NB4 (cell line): ENCODE data around the gene CBX2.

Source experiments
- DNase-seq: peaks from one replicate; pipeline ENCODE4 v3.0.0; 2010; ENCODE audit warnings: low read depth
- H3K4me3 ChIP-seq: one replicate; pipeline ENCODE4 v1.5.1; 2011; ENCODE audit warnings: mild to moderate bottlenecking, low read depth, low read length, moderate library complexity
- MYC ChIP-seq: IDR thresholded peaks from 2 replicates; pipeline ENCODE4 v1.6.1; 2011; ENCODE audit warnings: low read depth, low read length
- POLR2A ChIP-seq: IDR thresholded peaks from 2 replicates; pipeline ENCODE4 v1.6.1; 2011; ENCODE audit warnings: mild to moderate bottlenecking; ENCODE audit not compliant: insufficient read length; ENCODE audit errors: extremely low read depth
- TF ChIP-seq, protein P1 (sequence below): IDR thresholded peaks from 2 replicates; pipeline ENCODE4 v1.6.1; 2011; ENCODE audit warnings: low read depth, low read length
- TF ChIP-seq, protein P2 (sequence below): IDR thresholded peaks from one replicate; pipeline ENCODE4 v1.5.1; 2012; ENCODE audit warnings: low read depth, low read length

The CBX2 gene

DNA sequence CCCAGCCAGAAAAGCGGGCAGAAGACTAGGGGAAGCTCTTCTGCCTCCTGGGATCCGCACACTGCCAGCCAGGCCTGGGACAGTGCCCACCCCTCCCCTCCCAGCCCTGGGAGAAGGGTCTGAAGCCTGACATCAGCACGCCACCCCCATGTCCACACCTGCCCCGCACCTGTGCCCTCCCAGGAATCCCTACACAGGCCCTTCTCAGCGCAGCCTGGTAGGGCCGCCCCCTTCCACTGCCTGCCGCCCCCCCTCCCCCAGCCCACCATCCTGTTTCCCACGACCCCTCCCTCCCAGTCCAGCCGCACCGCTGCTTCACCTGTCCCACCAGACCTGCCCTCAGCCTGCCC is 36.6 kb upstream of the CBX2 start:
- no peak overlapping the region for H3K4me3 ChIP-seq
- DNase-seq: no peak
- TF ChIP-seq, protein P1, sequence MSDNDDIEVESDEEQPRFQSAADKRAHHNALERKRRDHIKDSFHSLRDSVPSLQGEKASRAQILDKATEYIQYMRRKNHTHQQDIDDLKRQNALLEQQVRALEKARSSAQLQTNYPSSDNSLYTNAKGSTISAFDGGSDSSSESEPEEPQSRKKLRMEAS: no peak
- TF ChIP-seq POLR2A (no peak), MYC (no peak)
- TF ChIP-seq, protein P2, sequence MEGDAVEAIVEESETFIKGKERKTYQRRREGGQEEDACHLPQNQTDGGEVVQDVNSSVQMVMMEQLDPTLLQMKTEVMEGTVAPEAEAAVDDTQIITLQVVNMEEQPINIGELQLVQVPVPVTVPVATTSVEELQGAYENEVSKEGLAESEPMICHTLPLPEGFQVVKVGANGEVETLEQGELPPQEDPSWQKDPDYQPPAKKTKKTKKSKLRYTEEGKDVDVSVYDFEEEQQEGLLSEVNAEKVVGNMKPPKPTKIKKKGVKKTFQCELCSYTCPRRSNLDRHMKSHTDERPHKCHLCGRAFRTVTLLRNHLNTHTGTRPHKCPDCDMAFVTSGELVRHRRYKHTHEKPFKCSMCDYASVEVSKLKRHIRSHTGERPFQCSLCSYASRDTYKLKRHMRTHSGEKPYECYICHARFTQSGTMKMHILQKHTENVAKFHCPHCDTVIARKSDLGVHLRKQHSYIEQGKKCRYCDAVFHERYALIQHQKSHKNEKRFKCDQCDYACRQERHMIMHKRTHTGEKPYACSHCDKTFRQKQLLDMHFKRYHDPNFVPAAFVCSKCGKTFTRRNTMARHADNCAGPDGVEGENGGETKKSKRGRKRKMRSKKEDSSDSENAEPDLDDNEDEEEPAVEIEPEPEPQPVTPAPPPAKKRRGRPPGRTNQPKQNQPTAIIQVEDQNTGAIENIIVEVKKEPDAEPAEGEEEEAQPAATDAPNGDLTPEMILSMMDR: no peak

GRCh38 chr17:79741751-79742588 is 36.0 kb upstream of the CBX2 start:
- H3K4me3 ChIP-seq: no peak overlapping the region
- TF ChIP-seq POLR2A: no peak
- TF ChIP-seq, protein P1: no peak
- TF ChIP-seq, protein P2: peak; percentile 90

DNA sequence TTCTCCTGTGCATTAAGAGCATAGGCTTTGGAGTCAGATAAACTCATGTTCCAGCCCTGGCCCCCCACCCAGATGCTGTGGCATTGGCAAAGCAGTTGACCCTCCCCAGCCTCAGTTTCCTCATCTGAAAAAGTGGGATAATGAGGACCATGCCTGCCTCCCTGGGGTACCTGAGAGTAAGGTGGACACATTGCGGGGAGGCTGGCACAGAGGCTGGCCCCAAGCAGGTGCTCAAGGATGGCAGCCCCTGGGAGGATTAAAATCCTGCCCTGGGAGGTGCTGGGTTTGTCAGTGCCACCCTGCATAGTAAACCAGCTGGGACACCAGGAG is 35.4 kb upstream of the CBX2 start:
- TF ChIP-seq MYC (no peak), POLR2A (no peak)
- TF ChIP-seq, protein P2: no peak
- TF ChIP-seq, protein P1: no peak
- no peak for DNase-seq
- H3K4me3 ChIP-seq: no peak overlapping the region

More at GRCh38 chr17:79741751-79742588, 36.0 kb upstream of the CBX2 start:
- DNase-seq: peak; percentile 77

DNA sequence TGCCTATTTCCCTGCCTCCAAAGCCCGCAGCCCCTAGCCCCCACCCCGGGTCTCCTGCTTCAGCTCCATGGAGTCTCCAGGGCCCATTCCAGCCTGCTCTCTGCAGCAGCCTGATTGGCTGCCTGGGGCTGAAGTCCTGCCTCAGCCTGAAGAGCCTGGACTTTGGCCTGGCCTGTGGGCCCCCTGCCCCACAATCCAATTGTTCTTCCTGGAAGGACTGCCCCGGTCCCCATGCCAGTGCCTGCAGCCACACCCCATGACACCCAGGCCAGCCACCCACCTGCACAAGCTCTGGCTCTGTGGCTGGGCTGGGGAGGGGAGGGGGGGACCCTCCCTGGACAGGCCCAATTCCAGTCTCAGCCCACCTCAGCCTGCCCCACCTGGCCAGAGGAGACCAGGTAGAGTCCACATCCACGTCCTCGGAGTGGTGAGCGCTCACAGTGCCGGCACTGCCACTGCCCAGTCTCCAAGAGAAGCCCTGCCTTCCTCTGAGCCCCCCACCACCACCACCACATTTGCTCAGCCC is 34.9 kb upstream of the CBX2 start:
- no peak for DNase-seq
- H3K4me3 ChIP-seq: no peak overlapping the region
- TF ChIP-seq, protein P2: no peak
- TF ChIP-seq POLR2A: no peak
- TF ChIP-seq, protein P1: no peak
- no peak for TF ChIP-seq MYC

GRCh38 chr17:79743614-79744013 is 34.3 kb upstream of the CBX2 start:
- TF ChIP-seq, protein P1: no peak
- no peak for TF ChIP-seq MYC
- TF ChIP-seq, protein P2: no peak
- TF ChIP-seq POLR2A: no peak
- DNase-seq: no peak
- H3K4me3 ChIP-seq: no peak overlapping the region
